Measurements from ENCODE around the gene CMSS1. TPM values are rescaled to one million over a fixed set of nuclear protein-coding genes. Genes with fewer than 3 reads are reported as not detected.

CMSS1 gene
- total RNA-seq, 1 experiment from 2014 or later, result 117 TPM

DNA sequence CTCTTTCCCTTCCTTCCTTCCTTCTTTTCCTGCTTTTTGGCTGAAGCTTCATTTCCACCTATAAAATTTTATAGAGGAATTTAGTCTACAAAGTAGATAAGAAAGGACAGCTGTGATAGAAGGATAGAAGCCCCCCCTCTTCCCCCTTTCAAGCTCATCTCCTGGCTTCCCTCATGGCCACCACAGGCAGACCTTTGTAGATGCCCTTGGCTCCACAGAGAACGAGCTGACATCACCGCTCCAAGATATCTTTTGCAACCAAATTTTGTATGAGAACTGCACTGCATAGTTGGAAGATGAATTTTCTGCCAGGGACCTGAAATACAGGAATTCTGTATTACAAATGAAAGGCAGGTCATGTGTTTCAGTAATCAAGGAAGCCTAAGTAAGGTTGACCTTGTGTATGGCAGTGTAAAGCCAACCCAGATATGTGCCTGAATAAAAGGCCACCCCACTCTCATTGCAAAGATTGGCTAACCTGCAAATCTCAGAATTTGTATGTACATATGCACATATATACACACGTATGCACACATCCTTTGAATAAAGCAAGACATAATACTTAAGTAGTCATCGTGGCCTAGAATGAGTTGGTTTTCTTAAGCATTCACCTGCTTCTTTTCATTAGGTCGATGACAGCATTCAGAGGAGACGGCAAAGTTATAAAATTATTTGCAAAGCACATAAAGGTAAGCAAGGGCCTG is 353.7 kb downstream of the CMSS1 start:
- H3K4me3 Mint-ChIP-seq (ENCODE audit: unreplicated experiment), result no peak overlapping the region
- H3K27ac Mint-ChIP-seq (ENCODE audit: low read depth, unreplicated experiment), result no peak overlapping the region
- ChIA-PET POLR2A (interaction anchor here (0.7 kb wide), 3 partner anchors 9 to 14 kb away, joined by 3 to 4 read pairs (median 4); no protein-coding TSS in a partner anchor), CTCF (no interaction called here)
- peaks cover 27% of the 10 kb centered on the region for H3K36me3 Mint-ChIP-seq (ENCODE audit: insufficient read depth, unreplicated experiment)
- TF ChIP-seq, protein P1, sequence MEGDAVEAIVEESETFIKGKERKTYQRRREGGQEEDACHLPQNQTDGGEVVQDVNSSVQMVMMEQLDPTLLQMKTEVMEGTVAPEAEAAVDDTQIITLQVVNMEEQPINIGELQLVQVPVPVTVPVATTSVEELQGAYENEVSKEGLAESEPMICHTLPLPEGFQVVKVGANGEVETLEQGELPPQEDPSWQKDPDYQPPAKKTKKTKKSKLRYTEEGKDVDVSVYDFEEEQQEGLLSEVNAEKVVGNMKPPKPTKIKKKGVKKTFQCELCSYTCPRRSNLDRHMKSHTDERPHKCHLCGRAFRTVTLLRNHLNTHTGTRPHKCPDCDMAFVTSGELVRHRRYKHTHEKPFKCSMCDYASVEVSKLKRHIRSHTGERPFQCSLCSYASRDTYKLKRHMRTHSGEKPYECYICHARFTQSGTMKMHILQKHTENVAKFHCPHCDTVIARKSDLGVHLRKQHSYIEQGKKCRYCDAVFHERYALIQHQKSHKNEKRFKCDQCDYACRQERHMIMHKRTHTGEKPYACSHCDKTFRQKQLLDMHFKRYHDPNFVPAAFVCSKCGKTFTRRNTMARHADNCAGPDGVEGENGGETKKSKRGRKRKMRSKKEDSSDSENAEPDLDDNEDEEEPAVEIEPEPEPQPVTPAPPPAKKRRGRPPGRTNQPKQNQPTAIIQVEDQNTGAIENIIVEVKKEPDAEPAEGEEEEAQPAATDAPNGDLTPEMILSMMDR (IDR thresholded peaks at IDR 0.05; ENCODE audit: unreplicated experiment), result no peak
- DNase-seq (ENCODE audit: unreplicated experiment), result no peak
- BruUV-seq (replicated peaks), result no TSS peak
- no peaks in the 10 kb centered on the region for H3K27me3 Mint-ChIP-seq (ENCODE audit: insufficient read depth, unreplicated experiment)
- H3K9me3 Mint-ChIP-seq (ENCODE audit: unreplicated experiment), result no peaks in the 10 kb centered on the region
- intact Hi-C loops (cut with micrococcal nuclease), result no loop called here
- no peaks in the 10 kb centered on the region for H3K4me1 Mint-ChIP-seq (ENCODE audit: insufficient read depth, unreplicated experiment)

DNA sequence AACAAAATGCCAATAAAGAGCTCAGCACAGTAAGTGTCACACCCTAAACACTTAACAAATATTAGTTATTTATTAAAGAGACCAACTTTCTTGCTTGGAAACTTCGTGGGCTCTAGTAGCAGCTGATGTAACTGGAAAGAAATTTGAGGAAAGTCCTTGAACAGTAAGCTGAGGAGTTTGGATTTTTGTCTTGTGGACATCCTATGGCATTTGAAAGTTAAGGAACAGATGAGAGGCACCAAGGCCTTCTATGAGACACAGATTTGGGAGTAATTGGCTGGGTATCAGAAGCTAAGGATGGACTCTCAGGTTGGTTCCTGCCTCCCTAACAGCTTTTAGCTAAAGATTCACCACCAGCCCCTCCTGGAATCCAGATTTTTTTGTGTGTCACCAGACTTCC is 356.3 kb downstream of the CMSS1 start:
- intact Hi-C loops (cut with micrococcal nuclease), result no loop called here
- Mint-ChIP-seq H3K27ac (ENCODE audit: low read depth, unreplicated experiment) (no peak overlapping the region), H3K9me3 (ENCODE audit: unreplicated experiment) (peaks cover 6% of the 10 kb centered on the region), H3K4me3 (ENCODE audit: unreplicated experiment) (no peak overlapping the region), H3K4me1 (ENCODE audit: insufficient read depth, unreplicated experiment) (no peaks in the 10 kb centered on the region), H3K36me3 (ENCODE audit: insufficient read depth, unreplicated experiment) (peaks cover 26% of the 10 kb centered on the region), H3K27me3 (ENCODE audit: insufficient read depth, unreplicated experiment) (no peaks in the 10 kb centered on the region)
- ChIA-PET CTCF (no interaction called here), POLR2A (no interaction called here)
- TF ChIP-seq, protein P1 (IDR thresholded peaks at IDR 0.05; ENCODE audit: unreplicated experiment), result no peak
- DNase-seq (ENCODE audit: unreplicated experiment), result no peak
- no TSS peak for BruUV-seq (replicated peaks)

DNA sequence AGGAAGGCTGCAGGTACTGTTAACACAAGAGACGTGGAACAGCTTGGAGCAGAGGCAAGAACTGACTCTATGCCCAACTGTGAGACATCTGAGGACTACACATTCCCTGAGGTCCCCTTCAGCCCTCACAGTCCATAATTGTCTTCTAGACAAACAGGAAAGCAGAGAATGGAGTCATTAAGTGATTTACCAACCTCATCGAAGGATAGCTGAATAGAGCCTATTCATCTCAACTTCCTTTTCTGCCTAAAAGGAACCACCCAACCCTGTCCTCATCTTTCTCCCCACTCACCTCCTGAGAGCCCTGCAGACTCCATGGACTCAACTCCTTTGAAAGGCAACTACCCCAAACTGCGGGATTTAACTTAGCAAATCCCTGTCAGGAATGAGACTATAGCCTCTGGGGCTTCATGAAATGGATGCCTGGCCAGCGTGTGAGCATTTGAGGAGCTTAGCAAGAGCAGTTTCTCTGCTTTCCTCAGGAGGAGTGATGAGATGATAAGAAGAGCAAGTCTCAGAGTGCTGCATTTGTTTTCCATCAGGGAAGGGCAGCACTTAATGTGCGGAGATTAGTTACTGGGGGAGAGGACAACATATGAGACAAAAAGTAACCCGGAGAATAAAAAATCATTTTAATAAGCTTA is 358.1 kb downstream of the CMSS1 start:
- no TSS peak for BruUV-seq (replicated peaks)
- intact Hi-C loops (cut with micrococcal nuclease), result no loop called here
- TF ChIP-seq, protein P1 (IDR thresholded peaks at IDR 0.05; ENCODE audit: unreplicated experiment), result no peak
- no peak for DNase-seq (ENCODE audit: unreplicated experiment)
- ChIA-PET CTCF (interaction anchor here (0.6 kb wide), 1 partner anchor 107 kb away, joined by 3 read pairs; no protein-coding TSS in a partner anchor), POLR2A (interaction anchor here (0.6 to 1.7 kb wide), 2 partner anchors 21 to 62 kb away, joined by 3 to 5 read pairs; partner anchors contain the start of gene FILIP1L)
- H3K4me3 Mint-ChIP-seq (ENCODE audit: unreplicated experiment), result no peak overlapping the region
- no peak overlapping the region for H3K27ac Mint-ChIP-seq (ENCODE audit: low read depth, unreplicated experiment)
- no peaks in the 10 kb centered on the region for H3K4me1 Mint-ChIP-seq (ENCODE audit: insufficient read depth, unreplicated experiment)
- H3K9me3 Mint-ChIP-seq (ENCODE audit: unreplicated experiment), result peaks cover 11% of the 10 kb centered on the region
- no peaks in the 10 kb centered on the region for H3K27me3 Mint-ChIP-seq (ENCODE audit: insufficient read depth, unreplicated experiment)
- peaks cover 40% of the 10 kb centered on the region for H3K36me3 Mint-ChIP-seq (ENCODE audit: insufficient read depth, unreplicated experiment)

DNA sequence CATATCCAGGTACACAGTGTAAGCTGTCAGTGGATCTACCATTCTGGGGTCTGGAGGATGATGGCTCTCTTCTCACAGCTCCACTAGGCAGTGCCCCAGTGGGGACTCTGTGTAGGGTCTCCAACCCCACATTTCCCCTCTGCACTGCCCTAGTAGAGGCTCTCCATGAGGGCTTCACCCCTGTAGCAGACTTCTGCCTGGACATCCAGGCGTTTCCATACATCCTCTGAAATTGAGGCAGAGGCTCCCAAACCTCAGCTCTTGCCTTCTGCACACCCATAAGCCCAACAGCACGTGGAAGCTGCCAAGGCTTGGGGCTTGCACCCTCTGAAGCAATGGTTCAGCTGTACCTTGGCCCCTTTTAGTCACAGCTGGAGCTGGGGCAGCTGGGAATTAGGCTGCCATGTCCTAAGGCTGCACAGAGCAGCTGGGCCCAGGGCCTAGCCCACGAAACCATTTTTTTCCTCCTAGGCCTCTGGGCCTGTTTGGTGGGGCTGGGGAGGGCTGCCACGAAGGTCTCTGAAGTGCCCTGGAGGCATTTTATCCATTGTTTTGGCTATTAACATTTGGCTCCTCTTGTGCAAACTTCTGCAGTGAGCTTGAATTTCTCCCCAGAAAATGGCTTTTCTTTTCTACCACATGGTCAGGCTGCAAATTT is 362.2 kb downstream of the CMSS1 start:
- Mint-ChIP-seq H3K36me3 (ENCODE audit: insufficient read depth, unreplicated experiment) (peaks cover 30% of the 10 kb centered on the region), H3K9me3 (ENCODE audit: unreplicated experiment) (peaks cover 11% of the 10 kb centered on the region), H3K4me3 (ENCODE audit: unreplicated experiment) (no peak overlapping the region), H3K4me1 (ENCODE audit: insufficient read depth, unreplicated experiment) (no peaks in the 10 kb centered on the region), H3K27ac (ENCODE audit: low read depth, unreplicated experiment) (no peak overlapping the region), H3K27me3 (ENCODE audit: insufficient read depth, unreplicated experiment) (no peaks in the 10 kb centered on the region)
- ChIA-PET CTCF (no interaction called here), POLR2A (no interaction called here)
- DNase-seq (ENCODE audit: unreplicated experiment), result no peak
- intact Hi-C loops (cut with micrococcal nuclease), result no loop called here
- TF ChIP-seq, protein P1 (IDR thresholded peaks at IDR 0.05; ENCODE audit: unreplicated experiment), result no peak
- no TSS peak for BruUV-seq (replicated peaks)

All from MCF 10A (cell line).